Type B pancreatic cell (in vitro differentiated cells): ENCODE measurements around the gene LRRC36. TPM values are rescaled to one million over a fixed set of nuclear protein-coding genes. Genes with fewer than 3 reads are reported as not detected.

Source experiments
- DNase-seq: peaks from one replicate; pipeline ENCODE4 v3.0.0; 2021; ENCODE audit warnings: mixed read lengths; ENCODE audit not compliant: unreplicated experiment; ENCODE audit errors: extremely low spot score
- H3K27ac Mint-ChIP-seq: 2 replicates; pipeline ENCODE4 v1.8.0; 2021; ENCODE audit warnings: mild to moderate bottlenecking, mixed read lengths
- H3K27me3 Mint-ChIP-seq: 2 replicates; pipeline ENCODE4 v1.8.0; 2021; ENCODE audit warnings: mixed read lengths
- H3K36me3 Mint-ChIP-seq: 2 replicates; pipeline ENCODE4 v1.8.0; 2021; ENCODE audit warnings: mixed read lengths
- H3K4me1 Mint-ChIP-seq: one replicate; pipeline ENCODE4 v1.8.0; 2021; ENCODE audit warnings: mixed read lengths; ENCODE audit not compliant: unreplicated experiment
- H3K4me3 Mint-ChIP-seq: 2 replicates; pipeline ENCODE4 v1.8.0; 2021; ENCODE audit warnings: mild to moderate bottlenecking, mixed read lengths
- H3K9me3 Mint-ChIP-seq: 2 replicates; pipeline ENCODE4 v1.8.0; 2021; ENCODE audit warnings: mixed read lengths
- CTCF ChIP-seq: fragments of 200-600 bp; sonication (generic); conservative IDR thresholded peaks from 2 replicates; pipeline ENCODE4 v1.5.0; 2021; ENCODE audit warnings: antibody characterized with exemption, mild to moderate bottlenecking
- total RNA-seq: library from RNA; stranded (reverse); gene quantifications from 2 replicates; pipeline ENCODE4 v1.2.1, GENCODE V29; 2021; ENCODE audit warnings: low replicate concordance

Gene LRRC36
- total RNA-seq, 1 donor from 2014 or later, result 1.1 TPM

DNA sequence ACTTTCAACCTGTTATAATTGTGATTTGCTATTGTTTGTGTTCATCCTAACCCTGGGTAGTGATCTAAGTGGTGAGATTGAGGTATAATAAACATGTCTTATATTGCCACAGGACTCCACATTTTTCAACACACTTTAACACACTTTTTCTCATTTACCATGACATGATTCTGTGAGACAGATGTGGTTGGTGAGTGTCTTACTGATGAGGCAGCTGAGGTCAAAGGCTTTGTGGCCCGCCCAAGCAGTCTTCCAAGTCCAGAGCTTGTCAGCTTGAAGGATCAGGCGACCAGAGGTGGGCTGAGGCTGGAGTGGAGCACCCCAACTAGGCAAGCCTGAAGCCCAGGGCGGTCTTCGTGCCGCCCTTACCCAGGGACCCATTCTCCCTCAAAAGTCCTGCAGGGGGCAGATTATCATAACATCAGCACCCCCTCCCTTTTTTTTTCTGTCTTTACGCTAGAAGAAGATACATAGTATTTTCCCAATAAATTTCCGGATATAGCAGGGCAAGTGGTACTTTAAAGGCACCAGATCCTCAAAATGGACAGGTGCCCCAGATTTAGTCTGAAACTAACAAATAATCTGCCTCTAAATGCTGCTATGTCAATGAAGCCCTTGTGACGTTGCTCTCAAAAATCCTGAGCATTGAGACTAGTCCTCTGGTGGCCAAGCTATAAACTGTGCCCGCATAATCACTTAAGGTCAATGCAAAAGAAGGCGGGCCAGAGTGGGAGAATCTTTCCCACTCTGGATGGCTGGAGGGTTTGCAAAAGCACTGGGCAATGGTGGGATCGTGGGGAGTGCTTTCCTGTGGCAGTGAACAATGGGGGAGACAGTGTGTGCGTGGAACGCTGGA, 21.2 kb upstream of the LRRC36 start:
- Mint-ChIP-seq H3K4me1 (peaks cover 14% of the 10 kb centered on the region), H3K27me3 (peaks cover 8% of the 10 kb centered on the region), H3K9me3 (no peaks in the 10 kb centered on the region), H3K36me3 (no peaks in the 10 kb centered on the region), H3K27ac (no peak overlapping the region), H3K4me3 (no peak overlapping the region)
- TF ChIP-seq CTCF, result no peak
- no peak for DNase-seq

DNA sequence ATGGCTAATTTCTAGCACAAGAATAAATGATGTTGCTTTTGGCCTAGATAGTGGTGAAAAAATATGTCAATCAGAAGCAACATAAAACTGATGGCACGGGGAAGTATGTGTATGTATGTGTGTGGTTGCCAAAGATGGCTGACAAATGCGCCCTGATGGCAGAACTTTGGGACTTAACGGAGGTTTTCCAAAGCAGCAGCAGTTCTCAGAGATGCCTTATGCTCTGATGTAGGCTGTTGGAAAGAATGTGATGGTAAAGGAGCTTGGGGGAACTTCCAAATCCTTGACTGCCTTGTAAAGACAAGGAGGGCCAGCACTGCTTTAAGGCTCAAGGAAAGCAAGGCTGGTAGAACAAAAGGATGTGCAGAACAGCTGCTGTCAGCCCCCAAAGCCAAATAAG, 16.1 kb upstream of the LRRC36 start:
- no peak overlapping the region for H3K4me3 Mint-ChIP-seq
- H3K4me1 Mint-ChIP-seq, result peaks cover 13% of the 10 kb centered on the region
- H3K27me3 Mint-ChIP-seq, result peaks cover 3% of the 10 kb centered on the region

DNA sequence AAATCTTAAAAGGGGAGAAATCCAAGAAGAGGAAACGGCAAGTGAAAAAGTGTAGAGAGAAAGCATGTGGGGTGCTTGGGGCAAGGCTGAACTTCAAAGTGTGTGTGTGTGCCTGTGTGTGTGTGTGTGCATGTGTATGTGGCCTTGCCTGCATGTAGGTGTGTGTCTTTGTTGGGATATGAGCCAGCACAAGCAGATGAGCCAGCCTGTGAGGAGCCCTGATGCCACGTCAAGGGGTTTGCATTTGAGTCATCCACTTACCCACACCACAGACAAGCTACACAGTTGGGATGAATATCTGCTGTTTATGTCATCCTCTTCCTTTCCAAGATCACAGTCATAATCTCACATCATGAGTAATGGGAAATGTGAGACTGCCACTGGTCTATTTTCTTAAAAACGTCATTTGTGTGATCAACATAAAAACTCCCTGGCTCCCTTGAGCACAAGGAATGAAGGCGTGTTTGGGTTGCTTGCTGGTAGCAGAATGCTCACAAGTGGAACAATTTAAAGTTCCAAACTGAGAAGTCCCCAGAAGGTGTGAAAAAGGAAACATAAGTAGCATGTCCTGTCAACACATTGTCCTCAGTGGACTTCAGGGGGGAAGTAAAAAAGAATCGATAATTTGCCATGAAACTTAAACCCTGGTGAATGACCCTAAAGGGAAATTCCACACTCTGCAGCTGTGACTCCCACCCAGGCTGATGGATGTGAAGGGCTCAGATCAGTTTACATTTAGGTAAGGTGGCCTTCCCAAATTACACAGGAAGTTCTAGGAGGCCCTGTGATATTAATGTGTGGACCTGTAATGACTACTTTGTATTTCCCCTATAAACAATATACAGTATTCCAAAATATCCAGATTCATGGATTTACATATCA, 14.8 kb upstream of the LRRC36 start:
- Mint-ChIP-seq H3K4me1 (peaks cover 13% of the 10 kb centered on the region), H3K9me3 (no peaks in the 10 kb centered on the region), H3K27ac (peak overlapping the region; percentile 65), H3K27me3 (no peaks in the 10 kb centered on the region), H3K36me3 (no peaks in the 10 kb centered on the region), H3K4me3 (no peak overlapping the region)
- DNase-seq, result no peak
- no peak for TF ChIP-seq CTCF

More for the DNA sequence above, 16.1 kb upstream of the LRRC36 start:
- no peaks in the 10 kb centered on the region for H3K9me3 Mint-ChIP-seq
- no peak for TF ChIP-seq CTCF
- H3K27ac Mint-ChIP-seq, result no peak overlapping the region
- no peaks in the 10 kb centered on the region for H3K36me3 Mint-ChIP-seq
- no peak for DNase-seq

- peak overlapping the region; percentile 65 for H3K27ac Mint-ChIP-seq
Measured at GRCh38 chr16:67312719-67313118, 13.9 kb upstream of the LRRC36 start.

DNA sequence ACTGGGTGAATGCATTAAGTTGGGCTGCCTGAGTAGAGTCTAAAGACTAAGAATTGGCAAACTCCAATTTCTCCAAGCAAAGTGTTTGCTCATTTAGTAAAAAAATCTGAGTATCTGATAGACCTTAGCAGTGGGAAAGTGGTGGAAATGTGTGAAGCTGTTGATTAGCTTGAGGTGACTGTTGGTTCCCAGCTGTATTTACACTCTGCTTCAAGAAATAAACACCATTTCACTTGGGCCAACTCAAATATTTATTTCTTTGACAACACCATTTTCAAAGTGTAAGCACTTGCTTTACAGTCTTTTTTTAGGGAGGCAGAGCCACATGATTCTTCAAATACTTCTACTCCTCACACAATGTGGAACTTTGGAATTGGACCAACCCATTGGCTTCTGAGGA, 8.8 kb upstream of the LRRC36 start:
- peaks cover 6% of the 10 kb centered on the region for H3K4me1 Mint-ChIP-seq
- H3K27ac Mint-ChIP-seq, result no peak overlapping the region
- H3K4me3 Mint-ChIP-seq, result no peak overlapping the region
- H3K9me3 Mint-ChIP-seq, result no peaks in the 10 kb centered on the region
- H3K27me3 Mint-ChIP-seq, result peaks cover 29% of the 10 kb centered on the region
- no peak for TF ChIP-seq CTCF
- no peak for DNase-seq
- H3K36me3 Mint-ChIP-seq, result no peaks in the 10 kb centered on the region

More at GRCh38 chr16:67312719-67313118, 13.9 kb upstream of the LRRC36 start:
- H3K27me3 Mint-ChIP-seq, result no peaks in the 10 kb centered on the region
- no peaks in the 10 kb centered on the region for H3K36me3 Mint-ChIP-seq
- H3K4me1 Mint-ChIP-seq, result peaks cover 13% of the 10 kb centered on the region
- no peak for DNase-seq
- no peak overlapping the region for H3K4me3 Mint-ChIP-seq
- no peaks in the 10 kb centered on the region for H3K9me3 Mint-ChIP-seq
- no peak for TF ChIP-seq CTCF
